Esophagus muscularis mucosa (tissue), 4 donors: ENCODE results near the gene NBEA.

Experiments used
- EP300 ChIP-seq: sonication (generic); formaldehyde crosslinking; IDR thresholded peaks from one replicate; pipeline ENCODE4 v1.6.1; 2017; ENCODE audit warnings: antibody characterized with exemption
- POLR2AphosphoS5 ChIP-seq, 2 donors: sonication (generic); formaldehyde crosslinking; IDR thresholded peaks; one replicate each; pipeline ENCODE4 v1.6.1; 2017; ENCODE audit warnings: antibody characterized with exemption in 2 of 2
- TF ChIP-seq, protein P1 (sequence below), 3 experiments: fragments of 200-600 bp in 2 of 3; fragments of 450-650 bp in 1 of 3; sonication (generic) in 2 of 3; IDR thresholded peaks; one replicate each; pipeline ENCODE4 v1.5.1; 2017 to 2019; ENCODE audit warnings: antibody characterized with exemption in 3 of 3, mild to moderate bottlenecking in 2 of 3, moderate library complexity in 1 of 3

GRCh38 chr13:35238274-35238673, 296.2 kb downstream of the NBEA start:
- TF ChIP-seq, protein P1, sequence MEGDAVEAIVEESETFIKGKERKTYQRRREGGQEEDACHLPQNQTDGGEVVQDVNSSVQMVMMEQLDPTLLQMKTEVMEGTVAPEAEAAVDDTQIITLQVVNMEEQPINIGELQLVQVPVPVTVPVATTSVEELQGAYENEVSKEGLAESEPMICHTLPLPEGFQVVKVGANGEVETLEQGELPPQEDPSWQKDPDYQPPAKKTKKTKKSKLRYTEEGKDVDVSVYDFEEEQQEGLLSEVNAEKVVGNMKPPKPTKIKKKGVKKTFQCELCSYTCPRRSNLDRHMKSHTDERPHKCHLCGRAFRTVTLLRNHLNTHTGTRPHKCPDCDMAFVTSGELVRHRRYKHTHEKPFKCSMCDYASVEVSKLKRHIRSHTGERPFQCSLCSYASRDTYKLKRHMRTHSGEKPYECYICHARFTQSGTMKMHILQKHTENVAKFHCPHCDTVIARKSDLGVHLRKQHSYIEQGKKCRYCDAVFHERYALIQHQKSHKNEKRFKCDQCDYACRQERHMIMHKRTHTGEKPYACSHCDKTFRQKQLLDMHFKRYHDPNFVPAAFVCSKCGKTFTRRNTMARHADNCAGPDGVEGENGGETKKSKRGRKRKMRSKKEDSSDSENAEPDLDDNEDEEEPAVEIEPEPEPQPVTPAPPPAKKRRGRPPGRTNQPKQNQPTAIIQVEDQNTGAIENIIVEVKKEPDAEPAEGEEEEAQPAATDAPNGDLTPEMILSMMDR (IDR thresholded peaks at IDR 0.05), result no peak
- TF ChIP-seq EP300 (no peak), POLR2AphosphoS5 (IDR thresholded peaks at IDR 0.05) (no peak)
